Measurements from ENCODE around the gene ZNF324. TPM values are rescaled to one million over a fixed set of nuclear protein-coding genes. Genes with fewer than 3 reads are reported as not detected.

ZNF324 gene
- total and polyA plus RNA-seq, 2 of the 13 experiments (the other 11 are each of a cell fraction or from before 2014, with no cell fraction given), result 1.1 to 4.7 TPM

DNA sequence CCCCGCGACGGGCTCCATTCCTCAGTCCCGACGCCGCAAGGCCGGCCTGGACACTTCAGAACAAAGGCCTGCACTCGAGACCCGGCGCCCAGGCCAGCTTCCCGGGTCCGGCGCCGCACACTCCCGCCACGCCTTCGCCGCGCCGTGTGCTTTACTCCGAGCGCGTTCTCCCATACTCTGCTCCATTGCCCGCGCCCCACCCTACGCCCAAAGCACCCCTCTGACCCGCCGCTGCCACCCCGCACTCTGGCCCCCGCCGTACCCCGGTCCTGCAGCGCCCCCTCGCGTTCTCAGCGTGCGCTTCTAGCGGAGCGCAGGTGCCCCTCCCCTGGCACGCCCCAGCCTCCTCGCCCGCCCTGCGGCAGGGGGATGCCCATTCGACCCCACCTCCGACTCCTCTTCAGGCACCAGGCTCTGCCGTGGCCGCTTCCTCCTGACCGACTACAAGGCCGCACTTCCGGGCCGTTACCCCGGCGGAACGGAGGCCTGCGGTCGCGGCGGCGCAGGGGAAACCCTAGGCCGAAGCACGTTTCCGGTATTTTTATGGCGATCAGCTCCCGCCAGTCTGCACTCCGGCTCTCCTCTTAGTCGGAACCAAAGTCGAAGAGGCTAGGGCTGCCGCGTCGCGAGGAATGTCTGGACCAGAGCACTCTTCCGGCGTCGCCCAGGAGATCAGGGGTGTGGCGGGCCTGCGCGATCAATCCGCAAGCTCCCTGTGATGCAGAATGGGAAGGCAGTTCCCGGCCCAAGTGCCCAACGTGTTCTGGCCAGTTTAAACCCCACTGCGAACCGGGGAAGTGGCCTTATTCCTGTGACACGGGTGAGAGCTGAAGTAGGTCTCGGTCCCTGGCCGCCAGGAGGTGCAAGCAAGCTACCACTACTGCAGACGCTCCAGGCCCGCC, 52.7 kb downstream of the ZNF324 start, which contains the start of gene ZBTB45 (continued):
- TF ChIP-seq, protein P1, sequence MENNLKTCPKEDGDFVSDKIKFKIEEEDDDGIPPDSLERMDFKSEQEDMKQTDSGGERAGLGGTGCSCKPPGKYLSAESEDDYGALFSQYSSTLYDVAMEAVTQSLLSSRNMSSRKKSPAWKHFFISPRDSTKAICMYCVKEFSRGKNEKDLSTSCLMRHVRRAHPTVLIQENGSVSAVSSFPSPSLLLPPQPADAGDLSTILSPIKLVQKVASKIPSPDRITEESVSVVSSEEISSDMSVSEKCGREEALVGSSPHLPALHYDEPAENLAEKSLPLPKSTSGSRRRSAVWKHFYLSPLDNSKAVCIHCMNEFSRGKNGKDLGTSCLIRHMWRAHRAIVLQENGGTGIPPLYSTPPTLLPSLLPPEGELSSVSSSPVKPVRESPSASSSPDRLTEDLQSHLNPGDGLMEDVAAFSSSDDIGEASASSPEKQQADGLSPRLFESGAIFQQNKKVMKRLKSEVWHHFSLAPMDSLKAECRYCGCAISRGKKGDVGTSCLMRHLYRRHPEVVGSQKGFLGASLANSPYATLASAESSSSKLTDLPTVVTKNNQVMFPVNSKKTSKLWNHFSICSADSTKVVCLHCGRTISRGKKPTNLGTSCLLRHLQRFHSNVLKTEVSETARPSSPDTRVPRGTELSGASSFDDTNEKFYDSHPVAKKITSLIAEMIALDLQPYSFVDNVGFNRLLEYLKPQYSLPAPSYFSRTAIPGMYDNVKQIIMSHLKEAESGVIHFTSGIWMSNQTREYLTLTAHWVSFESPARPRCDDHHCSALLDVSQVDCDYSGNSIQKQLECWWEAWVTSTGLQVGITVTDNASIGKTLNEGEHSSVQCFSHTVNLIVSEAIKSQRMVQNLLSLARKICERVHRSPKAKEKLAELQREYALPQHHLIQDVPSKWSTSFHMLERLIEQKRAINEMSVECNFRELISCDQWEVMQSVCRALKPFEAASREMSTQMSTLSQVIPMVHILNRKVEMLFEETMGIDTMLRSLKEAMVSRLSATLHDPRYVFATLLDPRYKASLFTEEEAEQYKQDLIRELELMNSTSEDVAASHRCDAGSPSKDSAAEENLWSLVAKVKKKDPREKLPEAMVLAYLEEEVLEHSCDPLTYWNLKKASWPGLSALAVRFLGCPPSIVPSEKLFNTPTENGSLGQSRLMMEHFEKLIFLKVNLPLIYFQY (CRISPR knock-in tag; IDR thresholded peaks at IDR 0.05; ENCODE audit: borderline replicate concordance), result peak; percentile 84; the same call in 1 of the 2 replicates
- TF ChIP-seq ZNF333 (CRISPR knock-in tag; IDR thresholded peaks at IDR 0.05; ENCODE audit: borderline replicate concordance) (peak; percentile 86), U2AF1 (optimal IDR thresholded peaks at IDR 0.05; ENCODE audit: low read depth, low read length) (peak; percentile 86), CREB1 (IDR thresholded peaks at IDR 0.05) (peak; percentile 79), CREB1 (CRISPR knock-in tag; IDR thresholded peaks at IDR 0.05) (peak; percentile 92), SRF (IDR thresholded peaks at IDR 0.05; ENCODE audit: low read depth, low read length) (peak; percentile 84), HIVEP1 (CRISPR knock-in tag; IDR thresholded peaks at IDR 0.05) (peak; percentile 93), HNF4A (CRISPR knock-in tag; IDR thresholded peaks at IDR 0.05) (peak; percentile 34), ZNF567 (CRISPR knock-in tag; IDR thresholded peaks at IDR 0.05; ENCODE audit: borderline replicate concordance) (no peak; the same call in 1 of the 2 replicates), SCMH1 (CRISPR knock-in tag; IDR thresholded peaks at IDR 0.05; ENCODE audit: borderline replicate concordance) (no peak), TEAD3 (CRISPR knock-in tag; optimal IDR thresholded peaks at IDR 0.05; ENCODE audit: borderline replicate concordance) (peak; percentile 97), ZNF337 (CRISPR knock-in tag; IDR thresholded peaks at IDR 0.05; ENCODE audit: borderline replicate concordance, low read depth) (peak; percentile 77; the same call in 1 of the 2 replicates), PAX8 (CRISPR knock-in tag; IDR thresholded peaks at IDR 0.05; ENCODE audit: borderline replicate concordance) (0 out of 2 replicates have a peak, but pooled peaks have one; percentile 31), ATF7-NPFF (CRISPR knock-in tag; IDR thresholded peaks at IDR 0.05; ENCODE audit: low read depth) (peak; percentile 96), NFKBIZ (CRISPR knock-in tag; IDR thresholded peaks at IDR 0.05) (peak; percentile 93), POGZ (CRISPR knock-in tag; IDR thresholded peaks at IDR 0.05) (peak; percentile 98)
- TF ChIP-seq, protein P2, sequence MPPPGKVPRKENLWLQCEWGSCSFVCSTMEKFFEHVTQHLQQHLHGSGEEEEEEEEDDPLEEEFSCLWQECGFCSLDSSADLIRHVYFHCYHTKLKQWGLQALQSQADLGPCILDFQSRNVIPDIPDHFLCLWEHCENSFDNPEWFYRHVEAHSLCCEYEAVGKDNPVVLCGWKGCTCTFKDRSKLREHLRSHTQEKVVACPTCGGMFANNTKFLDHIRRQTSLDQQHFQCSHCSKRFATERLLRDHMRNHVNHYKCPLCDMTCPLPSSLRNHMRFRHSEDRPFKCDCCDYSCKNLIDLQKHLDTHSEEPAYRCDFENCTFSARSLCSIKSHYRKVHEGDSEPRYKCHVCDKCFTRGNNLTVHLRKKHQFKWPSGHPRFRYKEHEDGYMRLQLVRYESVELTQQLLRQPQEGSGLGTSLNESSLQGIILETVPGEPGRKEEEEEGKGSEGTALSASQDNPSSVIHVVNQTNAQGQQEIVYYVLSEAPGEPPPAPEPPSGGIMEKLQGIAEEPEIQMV (CRISPR knock-in tag; IDR thresholded peaks at IDR 0.05; ENCODE audit: low read depth), result peak; percentile 88
- TF ChIP-seq, protein P3, sequence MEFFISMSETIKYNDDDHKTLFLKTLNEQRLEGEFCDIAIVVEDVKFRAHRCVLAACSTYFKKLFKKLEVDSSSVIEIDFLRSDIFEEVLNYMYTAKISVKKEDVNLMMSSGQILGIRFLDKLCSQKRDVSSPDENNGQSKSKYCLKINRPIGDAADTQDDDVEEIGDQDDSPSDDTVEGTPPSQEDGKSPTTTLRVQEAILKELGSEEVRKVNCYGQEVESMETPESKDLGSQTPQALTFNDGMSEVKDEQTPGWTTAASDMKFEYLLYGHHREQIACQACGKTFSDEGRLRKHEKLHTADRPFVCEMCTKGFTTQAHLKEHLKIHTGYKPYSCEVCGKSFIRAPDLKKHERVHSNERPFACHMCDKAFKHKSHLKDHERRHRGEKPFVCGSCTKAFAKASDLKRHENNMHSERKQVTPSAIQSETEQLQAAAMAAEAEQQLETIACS (CRISPR knock-in tag; IDR thresholded peaks at IDR 0.05), result peak; percentile 57; the same call in 1 of the 2 replicates
- TF ChIP-seq, protein P4, sequence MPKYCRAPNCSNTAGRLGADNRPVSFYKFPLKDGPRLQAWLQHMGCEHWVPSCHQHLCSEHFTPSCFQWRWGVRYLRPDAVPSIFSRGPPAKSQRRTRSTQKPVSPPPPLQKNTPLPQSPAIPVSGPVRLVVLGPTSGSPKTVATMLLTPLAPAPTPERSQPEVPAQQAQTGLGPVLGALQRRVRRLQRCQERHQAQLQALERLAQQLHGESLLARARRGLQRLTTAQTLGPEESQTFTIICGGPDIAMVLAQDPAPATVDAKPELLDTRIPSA (CRISPR knock-in tag; IDR thresholded peaks at IDR 0.05; ENCODE audit: borderline replicate concordance), result no peak
- TF ChIP-seq, protein P5, sequence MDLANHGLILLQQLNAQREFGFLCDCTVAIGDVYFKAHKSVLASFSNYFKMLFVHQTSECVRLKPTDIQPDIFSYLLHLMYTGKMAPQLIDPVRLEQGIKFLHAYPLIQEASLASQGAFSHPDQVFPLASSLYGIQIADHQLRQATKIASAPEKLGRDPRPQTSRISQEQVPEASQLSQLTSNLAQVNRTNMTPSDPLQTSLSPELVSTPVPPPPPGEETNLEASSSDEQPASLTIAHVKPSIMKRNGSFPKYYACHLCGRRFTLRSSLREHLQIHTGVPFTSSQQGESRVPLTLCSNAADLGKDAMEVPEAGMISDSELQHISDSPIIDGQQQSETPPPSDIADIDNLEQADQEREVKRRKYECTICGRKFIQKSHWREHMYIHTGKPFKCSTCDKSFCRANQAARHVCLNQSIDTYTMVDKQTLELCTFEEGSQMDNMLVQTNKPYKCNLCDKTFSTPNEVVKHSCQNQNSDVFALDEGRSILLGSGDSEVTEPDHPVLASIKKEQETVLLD (CRISPR knock-in tag; IDR thresholded peaks at IDR 0.05; ENCODE audit: low read depth), result peak; percentile 99
